NB4 (cell line): ENCODE results near the gene KLRC4.
"Not testable (repeated sequence)": the region's sequence is repeated elsewhere in the genome, so short reads cannot be mapped to it uniquely, and the experiment has no call there.

Source experiments
- DNase-seq: peaks from one replicate; pipeline ENCODE4 v3.0.0; 2010; ENCODE audit warnings: low read depth
- H3K4me3 ChIP-seq: one replicate; pipeline ENCODE4 v1.5.1; 2011; ENCODE audit warnings: mild to moderate bottlenecking, low read depth, low read length, moderate library complexity
- CTCF ChIP-seq: IDR thresholded peaks from one replicate; pipeline ENCODE4 v1.5.1; 2012; ENCODE audit warnings: low read depth, low read length
- MYC ChIP-seq: IDR thresholded peaks from 2 replicates; pipeline ENCODE4 v1.6.1; 2011; ENCODE audit warnings: low read depth, low read length
- POLR2A ChIP-seq: IDR thresholded peaks from 2 replicates; pipeline ENCODE4 v1.6.1; 2011; ENCODE audit warnings: mild to moderate bottlenecking; ENCODE audit not compliant: insufficient read length; ENCODE audit errors: extremely low read depth
- TF ChIP-seq, protein P1 (sequence below): IDR thresholded peaks from 2 replicates; pipeline ENCODE4 v1.6.1; 2011; ENCODE audit warnings: low read depth, low read length

Gene KLRC4

GRCh38 chr12:10395390-10395998 lies 14.1 kb downstream of the KLRC4 start:
- H3K4me3 ChIP-seq: peak overlapping the region; percentile 69
- DNase-seq: peak; percentile 90
- TF ChIP-seq, protein P1, sequence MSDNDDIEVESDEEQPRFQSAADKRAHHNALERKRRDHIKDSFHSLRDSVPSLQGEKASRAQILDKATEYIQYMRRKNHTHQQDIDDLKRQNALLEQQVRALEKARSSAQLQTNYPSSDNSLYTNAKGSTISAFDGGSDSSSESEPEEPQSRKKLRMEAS: no peak
- TF ChIP-seq MYC: 0 out of 2 replicates have a peak, but pooled peaks have one; percentile 12

DNA sequence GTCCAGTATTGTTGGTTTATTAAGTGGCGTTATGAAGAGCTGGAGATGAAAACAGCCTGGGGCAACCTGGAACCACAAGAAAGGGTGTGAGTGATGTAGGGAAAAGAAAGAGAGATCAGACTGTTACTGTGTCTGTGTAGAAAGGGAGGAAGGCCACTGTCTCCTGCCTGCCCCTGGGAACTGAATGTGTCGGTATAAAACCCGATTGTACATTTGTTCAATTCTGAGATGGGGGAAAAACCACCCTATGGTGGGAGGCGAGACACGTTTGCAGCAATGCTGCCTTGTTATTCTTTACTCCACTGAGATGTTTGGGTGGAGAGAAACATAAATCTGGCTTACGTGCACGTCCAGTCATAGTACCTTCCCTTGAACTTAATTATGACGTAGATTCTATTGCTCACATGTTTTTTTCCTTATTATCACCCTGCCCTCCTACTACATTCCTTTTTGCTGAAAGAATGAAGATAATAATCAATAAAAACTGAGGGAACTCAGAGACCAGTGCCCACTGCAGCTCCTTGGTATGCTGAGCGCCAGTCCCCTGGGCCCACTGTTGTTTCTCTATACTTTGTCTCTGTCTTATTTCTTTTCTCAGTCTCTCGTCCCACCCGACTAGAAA lies 14.9 kb downstream of the KLRC4 start:
- not testable (repeated sequence) for DNase-seq, H3K4me3 ChIP-seq

GRCh38 chr12:10393291-10393690 lies 16.3 kb downstream of the KLRC4 start:
- no peak for TF ChIP-seq POLR2A
- no peak for TF ChIP-seq CTCF
- TF ChIP-seq, protein P1: no peak
- no peak for TF ChIP-seq MYC
- DNase-seq: no peak
- H3K4me3 ChIP-seq: no peak overlapping the region

DNA sequence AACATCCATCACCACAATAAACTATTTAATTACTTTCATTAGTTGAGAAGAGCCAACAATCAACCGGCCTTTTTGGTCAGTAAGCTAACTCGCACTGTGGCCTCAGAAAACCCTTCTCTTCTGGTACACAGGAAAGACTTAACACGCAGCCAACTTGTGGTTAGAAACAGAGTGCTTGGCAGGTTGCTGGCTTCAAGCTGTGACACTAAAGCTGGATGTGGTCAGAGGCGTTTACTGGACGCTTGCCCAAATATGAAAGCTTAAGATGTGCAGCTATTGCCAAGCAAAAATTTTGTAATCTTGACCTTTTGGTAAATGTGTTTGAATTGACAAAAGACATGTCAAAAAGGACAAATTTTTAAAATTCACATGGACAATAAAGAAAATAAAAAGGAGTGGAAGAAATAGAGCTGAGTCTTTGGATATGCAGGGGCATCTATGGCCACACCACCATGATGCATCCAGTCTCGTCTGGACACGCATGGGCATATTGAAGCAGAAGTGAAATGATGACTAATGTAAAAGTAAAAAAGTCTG lies 17.1 kb downstream of the KLRC4 start:
- peak overlapping the region; percentile 22 for H3K4me3 ChIP-seq
- TF ChIP-seq MYC (peak; percentile 73; the same call in 1 of the 2 replicates), CTCF (no peak)
- TF ChIP-seq, protein P1: 0 out of 2 replicates have a peak, but pooled peaks have one; percentile 8
- peak; percentile 95 for DNase-seq

- DNase-seq, H3K4me3 ChIP-seq: not testable (repeated sequence)
Observed at GRCh38 chr12:10390991-10391390, 18.6 kb downstream of the KLRC4 start.

- no peak within 1 kb of the TSS for H3K4me3 ChIP-seq
- TF ChIP-seq POLR2A (no peak), CTCF (no peak), MYC (no peak)
- TF ChIP-seq, protein P1: no peak
- no peak for DNase-seq
Observed at GRCh38 chr12:10389904-10390303, 19.7 kb downstream of the KLRC4 start, which contains the start of gene KLRK1. KLRK1 (minus strand) TSS chr12:10390041; CDS start chr12:10388810, 1,231 bp downstream.

DNA sequence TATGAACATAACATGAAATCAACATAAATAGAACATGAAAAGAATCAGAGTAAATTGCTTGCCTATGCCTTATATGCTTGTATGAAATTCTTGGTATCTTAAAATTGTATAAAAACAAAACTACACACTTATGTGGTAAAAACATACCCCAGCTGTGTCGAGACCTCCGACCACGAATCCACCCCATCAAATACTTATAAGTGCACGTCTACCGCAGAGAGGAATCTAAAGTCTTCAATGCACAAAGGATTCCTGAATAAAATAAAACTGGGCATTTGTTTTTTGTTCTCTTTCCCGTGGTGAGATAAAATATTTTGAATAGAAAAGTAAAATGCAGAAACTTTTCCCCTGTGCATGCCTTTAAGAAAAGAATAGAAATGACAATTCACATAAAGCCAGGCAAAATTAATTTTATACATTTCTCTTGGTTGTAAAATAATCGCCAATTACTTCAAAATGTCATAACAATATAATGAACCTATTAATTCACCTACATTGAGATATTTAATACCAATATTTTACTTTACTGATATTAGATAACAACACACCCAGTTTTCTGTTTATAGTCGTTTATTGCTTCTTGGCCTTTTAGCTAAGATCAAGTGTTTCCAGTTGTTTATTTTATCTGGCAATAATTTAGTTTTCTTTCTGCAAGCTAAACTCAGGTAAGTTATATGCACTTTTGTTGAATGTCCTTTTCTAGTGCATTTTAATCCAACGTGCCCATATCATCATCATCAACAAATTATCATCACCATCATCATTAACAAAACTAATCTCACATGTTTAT lies 20.7 kb downstream of the KLRC4 start:
- no peak for DNase-seq
- no peak for TF ChIP-seq MYC
- TF ChIP-seq, protein P1: no peak
- no peak for TF ChIP-seq CTCF
- no peak for TF ChIP-seq POLR2A
- no peak overlapping the region for H3K4me3 ChIP-seq

GRCh38 chr12:10387498-10387897 lies 22.1 kb downstream of the KLRC4 start:
- H3K4me3 ChIP-seq, DNase-seq: not testable (repeated sequence)
